ENCODE results near the gene ZBTB1. TPM values are rescaled to one million over a fixed set of nuclear protein-coding genes. Genes with fewer than 3 reads are reported as not detected.

The ZBTB1 gene
- total and polyA plus RNA-seq, 9 of the 15 experiments (the other 6 are each of a cell fraction or from before 2014, with no cell fraction given): 2.3 to 16.5 (median 9.0) TPM

GRCh38 chr14:64503434-64504309 lies 898 bp upstream of the ZBTB1 start, which contains the start of gene ZBTB25 (continued):
- TF ChIP-seq ZNF282 (CRISPR knock-in tag; IDR thresholded peaks at IDR 0.05) (0 out of 2 replicates have a peak, but pooled peaks have one; percentile 32), TEAD1 (CRISPR knock-in tag; IDR thresholded peaks at IDR 0.05) (no peak), HINFP (tag; conservative IDR thresholded peaks at IDR 0.05; ENCODE audit: low read depth) (no peak), CXXC5 (CRISPR knock-in tag; IDR thresholded peaks at IDR 0.05) (peak; percentile 91), ZSCAN32 (CRISPR knock-in tag; IDR thresholded peaks at IDR 0.05) (no peak), CCAR2 (IDR thresholded peaks at IDR 0.05; ENCODE audit: low read depth, low read length) (no peak), RFX5 (IDR thresholded peaks at IDR 0.05; ENCODE audit: low read depth, low read length) (no peak), XRCC4 (IDR thresholded peaks at IDR 0.05; ENCODE audit: extremely low read depth, insufficient read depth, insufficient read length) (no peak), POLR3G (IDR thresholded peaks at IDR 0.05; ENCODE audit: extremely low read depth, insufficient read length, insufficient replicate concordance) (no peak), NONO (IDR thresholded peaks at IDR 0.05; ENCODE audit: low read depth in 2 of 2, low read length in 1 of 2) (peak in 1 of 2 experiments; percentile 47; a peak in 1 of 4 replicates), CBX1 (IDR thresholded peaks at IDR 0.05; ENCODE audit: low read depth) (0 out of 2 replicates have a peak, but pooled peaks have one; percentile 16), ZBTB7A (IDR thresholded peaks at IDR 0.05; ENCODE audit: borderline replicate concordance, control insufficient read depth, low read depth, low read length) (0 out of 2 replicates have a peak, but pooled peaks have one; percentile 36), ELF1 (tag; IDR thresholded peaks at IDR 0.05) (0 out of 2 replicates have a peak, but pooled peaks have one; percentile 38), MLLT1 (IDR thresholded peaks at IDR 0.05) (no peak), TAL1 (IDR thresholded peaks at IDR 0.05) (no peak), SIRT6 (IDR thresholded peaks at IDR 0.05; ENCODE audit: low read depth, low read length) (no peak), CHD2 (IDR thresholded peaks at IDR 0.05; ENCODE audit: low read depth, low read length) (peak; percentile 96), ZNF354B (CRISPR knock-in tag; IDR thresholded peaks at IDR 0.05) (no peak), ZNF778 (CRISPR knock-in tag; IDR thresholded peaks at IDR 0.05) (no peak), NCOA2 (IDR thresholded peaks at IDR 0.05; ENCODE audit: partially characterized antibody in 2 of 2) (no peak), ZNF384 (IDR thresholded peaks at IDR 0.05; ENCODE audit: low read depth, low read length) (no peak), SAFB2 (IDR thresholded peaks at IDR 0.05; ENCODE audit: borderline replicate concordance, low read depth, low read length, severe bottlenecking) (no peak), HMGXB4 (CRISPR knock-in tag; IDR thresholded peaks at IDR 0.05) (0 out of 2 replicates have a peak, but pooled peaks have one; percentile 17)
